Mammary epithelial cell (primary cell): ENCODE data around the gene SLC5A2.

Experiments
- CTCF ChIP-seq, 2 donors: IDR thresholded peaks in 1 of 2; conservative IDR thresholded peaks in 1 of 2; 2 replicates each; pipeline ENCODE4 v1.5.1; 2011 to 2012; ENCODE audit warnings: inconsistent platforms in 2 of 2, low read length in 2 of 2, mild to moderate bottlenecking in 2 of 2, control low read depth in 1 of 2, low read depth in 1 of 2; ENCODE audit not compliant: insufficient read depth in 1 of 2; ENCODE audit errors: extremely low read depth in 1 of 2
- EZH2 ChIP-seq: IDR thresholded peaks from 2 replicates; pipeline ENCODE4 v1.6.1; 2012; ENCODE audit warnings: low read length, inconsistent platforms, borderline replicate concordance

GRCh38 chr16:31466381-31466841 lies 16.5 kb upstream of the SLC5A2 start:
- no peak for TF ChIP-seq CTCF (conservative IDR thresholded peaks at IDR 0.05 in 1 of 2, IDR thresholded peaks at IDR 0.05 in 1 of 2; ENCODE audit: extremely low read depth in 1 of 2, insufficient read depth in 1 of 2, low read depth in 1 of 2, low read length in 2 of 2)
- TF ChIP-seq EZH2 = no peak
